NCI-H510A treated with DMSO at 0.1 percent for 48 hours (cell line): ENCODE data around the gene CADM2.

Experiments used
- DNase-seq: peaks from one replicate; lab custom pipeline; 2025; lab: John Stamatoyannopoulos, UW

CADM2 gene

DNA sequence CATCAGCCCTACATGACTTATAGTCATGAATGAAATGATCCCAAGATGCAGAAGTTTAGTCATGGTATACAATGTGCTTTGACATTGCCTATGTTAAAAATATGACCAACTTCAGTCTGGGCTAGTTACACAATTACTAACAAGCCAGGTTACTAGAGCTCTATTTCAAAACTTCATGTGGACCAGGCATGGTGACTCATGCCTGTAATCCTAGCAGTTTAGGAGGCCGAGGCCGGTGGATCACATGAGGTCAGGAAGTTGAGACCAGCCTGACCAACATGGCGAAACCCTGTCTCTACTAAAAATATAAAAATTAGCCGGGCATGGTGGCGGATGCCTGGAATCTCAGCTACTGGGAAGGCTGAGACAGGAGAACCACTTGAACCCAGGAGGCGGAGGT lies 613.0 kb downstream of the CADM2 start:
- no peak for DNase-seq

DNA sequence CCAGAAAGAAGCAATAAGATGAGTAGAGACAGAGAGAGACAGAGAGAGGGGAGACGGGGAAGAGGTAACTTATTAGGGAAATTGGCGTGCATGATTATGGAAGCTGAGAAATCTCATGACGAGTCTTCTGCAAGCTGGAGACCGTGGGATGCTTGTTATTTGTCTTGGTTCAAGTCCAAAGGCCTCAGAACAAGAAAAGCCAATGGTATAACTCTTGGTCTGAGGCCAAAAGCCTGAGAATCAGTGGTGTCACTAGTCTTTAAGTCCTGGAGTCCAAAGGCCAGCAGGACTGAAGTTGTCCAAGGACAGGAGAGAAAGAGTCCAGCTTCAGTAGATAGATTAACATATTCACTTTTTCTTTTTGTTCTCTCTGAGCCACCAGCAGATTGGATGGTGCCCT lies 613.6 kb downstream of the CADM2 start:
- no peak for DNase-seq

DNA sequence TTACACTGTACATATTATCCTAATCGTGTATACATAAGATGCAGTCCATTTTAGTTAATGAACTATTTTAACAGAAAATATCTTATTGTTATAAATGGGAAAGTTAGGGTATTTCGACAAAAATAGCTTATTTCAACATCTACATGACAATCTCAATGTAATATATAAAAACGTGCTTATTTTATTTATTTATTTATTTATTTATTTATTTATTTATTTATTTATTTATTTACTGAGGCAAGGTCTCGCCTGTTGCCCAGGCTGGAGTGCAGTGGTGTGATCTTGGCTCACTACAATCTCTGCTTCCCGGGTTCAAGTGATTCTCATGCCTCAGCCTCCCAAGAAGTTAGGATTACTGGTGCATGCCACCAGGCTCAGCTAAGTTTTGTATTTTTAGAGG lies 614.2 kb downstream of the CADM2 start:
- DNase-seq = no peak

DNA sequence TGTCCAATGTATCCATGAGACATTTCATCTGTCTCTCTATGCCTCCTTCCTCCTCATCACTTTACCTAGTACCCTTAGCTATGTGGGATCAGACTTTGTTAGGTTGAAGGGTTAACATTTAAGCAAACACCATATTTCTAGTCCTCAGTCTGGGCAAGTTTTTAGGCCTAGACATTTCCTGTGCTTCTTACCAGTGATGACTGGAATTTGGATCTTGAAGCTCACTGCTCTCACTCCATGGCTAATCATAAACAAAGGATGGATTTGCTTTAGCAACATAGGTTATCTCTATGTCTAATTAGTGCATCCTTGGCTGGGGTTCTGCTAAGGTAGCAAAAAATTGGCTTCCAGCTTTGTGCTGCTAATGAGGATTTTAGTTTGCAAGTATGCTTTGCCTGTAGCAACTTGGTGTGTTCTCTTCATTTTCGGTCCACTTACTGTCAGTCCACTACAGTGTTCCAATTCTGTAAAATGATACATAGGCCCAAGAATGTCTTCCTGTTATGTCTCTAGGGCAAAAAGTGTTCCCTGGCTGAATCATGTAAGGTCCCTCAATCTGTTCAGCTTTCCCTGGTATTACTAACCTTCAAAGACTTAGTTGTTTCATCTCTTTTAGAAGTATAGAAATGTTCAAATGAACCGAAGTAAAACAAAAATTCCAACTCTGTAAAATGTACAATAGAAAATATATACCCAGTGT lies 615.4 kb downstream of the CADM2 start:
- DNase-seq = no peak

DNA sequence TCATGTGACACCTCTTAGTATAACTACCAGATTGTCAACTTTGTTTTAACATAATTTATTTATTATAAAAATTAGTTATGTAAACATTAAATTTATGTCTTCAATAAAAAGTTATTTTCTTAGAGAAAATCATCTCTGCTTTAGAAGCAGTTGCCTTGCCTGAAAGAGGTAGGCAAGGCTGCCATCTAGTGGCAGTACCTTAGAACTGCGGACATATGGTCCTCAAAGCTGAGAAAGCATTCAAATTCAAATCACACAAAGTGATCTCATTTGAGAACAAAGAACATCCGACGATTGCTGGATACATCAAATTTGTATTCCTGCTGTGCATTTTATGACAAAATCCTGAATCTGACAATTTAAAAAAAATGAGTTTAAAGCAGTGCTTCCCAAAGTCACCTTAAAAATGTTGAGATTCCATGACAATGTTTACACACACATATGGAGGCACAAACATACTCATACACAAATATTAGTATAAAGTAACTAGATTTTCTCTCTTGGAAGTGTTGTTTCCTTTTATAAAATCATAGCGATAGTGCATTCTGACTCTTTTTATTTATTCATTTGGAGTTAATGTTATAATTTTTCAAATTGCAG lies 617.4 kb downstream of the CADM2 start:
- DNase-seq = peak; percentile 35

DNA sequence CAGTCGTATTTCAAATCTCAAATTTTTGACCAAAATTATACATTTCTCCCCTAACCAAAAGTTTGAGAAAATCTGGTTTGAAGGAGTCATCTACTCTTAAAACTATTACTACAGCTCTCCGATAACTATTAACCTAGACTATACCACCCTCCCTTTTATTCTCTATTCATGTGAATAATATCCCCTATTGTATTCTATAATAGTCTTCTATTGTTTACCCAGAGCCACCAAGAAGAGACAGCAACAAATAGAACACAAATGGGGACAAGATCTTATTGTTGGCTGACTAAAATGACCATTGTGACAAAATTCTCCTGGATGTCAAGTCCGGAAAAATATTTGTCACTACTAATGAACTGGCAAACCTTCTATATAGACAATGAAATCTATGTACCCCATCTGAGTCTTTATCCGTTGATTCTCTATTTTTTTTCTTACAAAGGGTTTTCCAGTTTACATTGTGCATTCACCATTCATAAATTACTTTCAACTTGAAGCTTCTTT lies 618.0 kb downstream of the CADM2 start:
- no peak for DNase-seq

DNA sequence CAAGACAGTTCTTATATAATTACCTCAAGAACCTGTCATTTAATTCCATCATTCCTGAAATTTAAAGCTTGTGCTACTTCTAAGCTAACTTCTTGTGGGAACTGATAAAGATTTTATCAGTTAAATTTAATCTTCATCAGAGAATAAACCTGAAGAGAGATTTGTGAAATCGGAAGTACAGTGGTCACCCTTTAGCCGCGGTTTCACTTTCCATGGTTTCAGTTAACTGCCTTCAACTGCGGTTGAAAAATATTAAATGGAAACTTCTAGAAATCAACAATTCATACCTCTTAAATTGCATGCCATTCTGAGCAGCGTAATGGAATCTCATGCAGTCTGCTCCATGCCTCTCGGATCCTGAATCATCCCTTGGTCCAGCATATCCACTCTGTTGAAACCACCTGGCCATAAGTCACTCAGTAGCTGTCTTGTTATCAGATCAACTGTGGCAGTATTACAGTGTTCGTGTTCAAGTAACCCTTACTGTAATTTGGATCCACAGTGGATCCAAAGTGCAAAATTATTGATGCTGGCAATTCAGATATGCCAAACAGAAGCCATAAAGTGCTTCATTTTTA lies 626.1 kb downstream of the CADM2 start:
- DNase-seq = no peak

DNA sequence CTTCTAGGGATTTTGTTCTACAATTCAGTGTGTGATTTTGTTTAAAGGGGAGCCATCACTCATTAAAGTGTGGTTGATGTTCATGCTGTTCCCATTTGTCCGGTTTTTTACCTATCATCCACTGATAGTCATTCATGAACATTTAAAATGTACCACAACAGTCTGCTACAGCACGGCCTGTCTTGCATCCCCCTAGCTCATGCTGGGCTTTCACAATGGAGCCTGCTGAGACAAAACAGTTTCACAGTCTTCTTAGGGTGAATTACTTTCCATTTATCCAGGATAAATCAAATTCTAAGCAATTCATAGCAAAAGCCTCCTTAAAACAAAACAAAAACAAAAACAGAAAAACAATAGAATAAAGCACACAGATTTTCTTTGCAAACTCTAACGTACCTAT lies 627.2 kb downstream of the CADM2 start:
- no peak for DNase-seq

DNA sequence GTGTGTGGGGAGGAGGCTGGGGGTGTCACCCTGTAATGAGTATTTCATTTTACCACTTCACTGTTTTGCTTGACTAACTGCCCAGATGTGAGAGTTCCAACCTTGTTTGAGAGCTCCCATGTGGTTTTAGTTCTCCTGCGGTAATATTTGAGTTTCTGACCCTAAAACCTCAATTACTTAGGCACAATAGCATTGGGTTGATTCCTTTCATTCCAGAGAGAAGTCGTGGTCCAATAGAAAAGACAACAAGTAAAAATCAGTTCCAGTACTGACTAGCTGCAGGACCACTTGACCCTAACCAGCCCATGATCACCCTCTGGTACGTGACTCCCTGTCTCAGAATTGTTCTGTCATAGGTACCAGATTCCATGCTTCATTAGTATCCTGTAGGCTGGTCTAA lies 630.4 kb downstream of the CADM2 start:
- no peak for DNase-seq

DNA sequence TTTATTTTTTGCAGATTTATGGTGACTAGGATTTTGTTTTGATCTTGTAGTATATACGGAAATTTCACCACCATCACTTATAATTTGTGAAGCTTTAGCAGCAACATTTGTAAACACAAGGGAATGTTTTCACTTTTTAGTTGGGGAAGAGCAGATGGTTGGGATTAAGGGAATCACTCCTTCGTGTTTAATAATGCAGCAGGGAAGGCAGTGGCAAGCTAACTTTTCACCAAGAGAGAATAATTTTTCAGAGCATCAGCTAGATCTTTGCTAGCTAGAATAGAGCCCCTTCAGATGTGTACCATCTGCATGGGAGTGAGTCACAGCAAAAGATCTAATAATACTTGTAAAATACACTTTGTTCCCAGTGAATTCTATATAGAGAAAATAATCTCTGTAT lies 632.7 kb downstream of the CADM2 start:
- DNase-seq = no peak

DNA sequence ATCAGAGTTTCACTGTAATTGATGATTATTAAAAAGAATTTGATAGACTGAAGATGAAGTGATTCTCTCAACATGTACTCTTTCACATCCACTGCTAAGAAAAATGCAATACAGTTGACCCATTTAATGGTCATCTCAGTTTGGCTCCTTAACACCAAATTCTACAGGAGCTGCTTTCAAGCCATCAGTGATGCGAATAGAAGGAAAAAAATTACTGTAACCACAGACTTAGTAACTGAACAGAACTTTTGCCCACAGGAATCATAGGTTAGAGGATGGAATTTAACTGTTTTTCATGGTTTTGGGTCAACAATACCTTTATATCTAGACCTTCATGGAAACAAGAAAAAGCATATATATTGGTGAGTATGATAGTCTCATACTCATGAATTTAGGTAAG lies 633.5 kb downstream of the CADM2 start:
- DNase-seq = no peak

DNA sequence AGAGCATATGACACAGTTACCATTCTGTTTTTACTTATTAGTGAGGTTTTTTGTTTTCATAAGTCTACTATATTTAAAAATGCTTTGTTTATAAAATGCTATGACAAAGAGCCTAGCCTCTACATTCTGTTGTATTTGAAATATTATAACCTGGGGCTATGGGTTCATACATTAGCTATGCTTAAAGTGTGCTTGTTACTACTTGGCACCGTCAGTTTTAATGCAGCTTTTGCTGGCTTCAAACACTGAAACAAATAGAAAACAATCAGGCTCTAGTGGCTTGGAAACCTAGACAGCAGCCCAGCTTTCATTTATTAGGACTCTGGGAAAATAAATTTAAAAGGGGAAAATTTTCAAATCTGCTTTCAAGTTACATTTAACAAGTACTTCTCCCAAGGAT lies 635.9 kb downstream of the CADM2 start:
- DNase-seq = no peak

DNA sequence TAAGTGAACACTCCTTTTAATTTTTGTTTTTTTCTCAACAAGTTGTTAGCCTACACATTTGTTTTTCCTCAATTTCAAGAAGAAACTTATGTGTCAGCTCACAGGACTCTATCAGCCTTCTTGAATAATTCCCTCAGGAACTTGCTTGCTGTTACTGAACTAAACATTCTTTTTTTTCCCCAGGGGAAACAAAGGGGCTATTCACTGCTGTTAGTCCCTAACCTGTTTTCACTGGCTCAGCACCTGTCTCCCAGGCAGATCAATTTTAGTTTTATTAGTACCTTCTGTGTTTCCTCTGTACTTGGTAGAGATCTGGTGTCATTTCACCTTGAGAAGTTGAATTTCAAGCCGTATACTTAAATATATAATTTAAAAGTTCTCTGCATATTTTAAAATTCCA lies 644.6 kb downstream of the CADM2 start:
- no peak for DNase-seq

DNA sequence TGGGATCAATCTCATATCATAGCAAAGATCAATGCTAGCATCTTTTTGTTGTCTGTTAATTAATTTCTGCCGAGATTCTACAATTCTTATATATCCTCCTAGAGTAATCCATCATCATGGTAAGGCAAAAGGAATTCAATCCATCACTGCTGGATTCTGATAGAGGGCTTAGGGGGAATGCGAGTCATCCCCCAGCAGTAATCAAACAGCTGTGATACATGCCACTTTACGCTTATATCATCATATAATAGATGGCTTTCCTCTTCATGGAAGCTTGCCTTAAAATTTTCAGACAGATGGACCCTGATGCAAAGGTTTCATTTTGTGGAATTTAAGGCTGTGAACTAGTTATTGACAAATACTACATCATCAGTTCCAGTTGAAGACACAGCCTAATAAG lies 645.9 kb downstream of the CADM2 start:
- DNase-seq = no peak

DNA sequence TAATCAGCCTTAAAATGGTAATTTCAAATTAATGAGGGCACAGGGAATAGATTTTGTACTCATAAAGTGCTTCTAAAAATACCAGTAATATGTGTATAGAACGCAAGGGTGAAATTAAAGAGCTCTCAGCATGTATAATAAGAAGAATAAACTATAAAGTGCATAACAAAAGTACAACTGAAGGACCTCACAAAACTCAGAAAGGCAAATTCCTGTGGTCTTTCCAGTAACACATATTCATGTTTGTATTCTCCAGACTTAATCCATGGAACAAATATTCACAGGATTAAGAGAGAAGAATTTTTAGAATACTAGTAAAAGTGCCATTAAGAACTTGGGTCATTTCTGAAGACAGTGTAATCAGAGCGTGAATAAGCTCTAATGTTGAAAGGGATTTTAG lies 646.3 kb downstream of the CADM2 start:
- DNase-seq = no peak

DNA sequence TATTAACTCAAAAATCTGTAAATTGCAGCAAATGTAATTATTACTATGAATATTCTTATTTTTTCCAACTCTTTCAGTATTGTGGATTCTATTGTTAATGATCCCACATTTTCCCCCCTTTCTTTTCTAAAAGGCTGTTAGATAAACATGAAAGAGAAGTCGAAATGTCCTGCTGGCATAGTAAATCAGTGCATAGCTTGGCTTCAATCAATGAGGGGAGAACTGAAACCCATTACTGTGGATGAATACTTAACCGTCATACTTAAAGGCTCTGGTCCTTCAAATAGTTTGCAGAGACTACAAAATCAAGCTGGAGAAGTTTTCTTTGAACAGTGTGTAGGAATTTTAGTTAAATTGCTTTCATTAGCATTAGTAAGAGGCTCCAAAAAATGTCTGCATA lies 667.9 kb downstream of the CADM2 start:
- DNase-seq = no peak

DNA sequence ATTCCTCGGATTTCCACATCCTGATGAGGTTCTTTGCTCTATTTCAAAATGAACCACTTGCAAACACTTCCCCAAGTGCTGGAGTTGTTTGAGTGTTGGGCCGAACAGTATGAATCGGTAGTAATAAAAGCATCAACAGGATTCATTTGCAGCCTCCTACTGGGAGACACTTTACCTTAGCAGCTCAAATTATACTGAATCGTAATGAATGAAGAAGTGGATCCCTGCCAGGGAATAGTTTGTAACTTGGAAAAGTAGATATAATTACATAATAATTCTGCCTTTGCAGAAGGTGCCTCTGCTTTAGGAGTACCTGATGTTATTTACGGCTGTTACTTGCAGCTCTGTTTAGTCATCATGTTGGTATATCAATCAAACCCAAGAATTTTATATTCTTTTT lies 669.1 kb downstream of the CADM2 start:
- no peak for DNase-seq

DNA sequence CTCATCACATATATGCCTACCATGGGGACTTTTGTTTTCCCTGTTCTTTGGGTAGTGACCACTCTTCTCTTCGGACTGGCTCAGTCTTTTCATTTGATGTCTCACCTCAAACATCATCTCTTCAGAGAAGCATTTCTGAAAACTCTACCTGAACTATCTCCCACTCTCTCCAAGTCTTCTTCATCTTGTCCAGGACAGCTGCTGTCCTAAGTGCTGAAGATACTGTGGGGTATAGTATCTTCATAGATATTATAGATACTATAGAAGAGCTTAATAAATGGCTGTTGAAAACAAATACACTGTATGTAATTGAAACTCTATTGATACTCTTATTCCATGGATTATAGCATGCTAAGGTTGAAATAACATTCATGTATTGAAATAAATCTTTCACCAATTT lies 672.3 kb downstream of the CADM2 start:
- no peak for DNase-seq

DNA sequence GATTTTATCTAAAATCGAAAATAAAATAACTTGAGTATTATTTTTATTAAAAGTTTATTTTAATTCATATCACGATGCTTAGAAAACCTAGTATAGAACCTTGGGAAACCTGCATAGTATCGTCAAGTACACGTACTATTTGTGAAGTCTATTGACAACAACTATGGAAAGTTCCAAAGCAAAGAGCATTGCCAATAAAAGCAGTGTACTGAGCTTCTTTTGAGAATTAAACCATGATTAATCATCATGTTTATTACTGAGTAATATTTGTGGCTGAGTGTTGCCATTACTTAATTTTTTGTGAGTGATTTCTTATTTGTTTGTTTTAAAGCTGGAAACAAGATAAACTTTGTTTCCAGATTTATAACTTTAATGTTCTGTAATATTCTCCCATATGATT lies 674.1 kb downstream of the CADM2 start:
- no peak for DNase-seq

DNA sequence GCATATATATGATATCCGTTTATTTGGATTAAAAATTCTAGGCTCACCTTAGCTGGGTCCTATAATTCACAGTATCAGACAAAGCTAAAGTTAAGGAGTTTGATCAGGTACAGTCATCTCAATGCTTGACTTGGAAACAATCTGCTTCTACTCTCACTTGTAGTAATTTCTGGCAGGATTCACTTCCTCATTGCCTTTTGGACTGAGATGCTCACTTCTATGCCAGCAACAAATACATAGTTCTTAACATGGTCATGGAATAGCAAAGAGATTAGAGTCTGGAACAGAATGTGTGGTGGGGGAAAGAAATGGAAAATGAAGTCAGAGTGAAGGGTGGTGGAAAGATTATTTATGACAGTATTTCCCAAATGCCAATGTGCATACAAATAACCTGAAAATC lies 693.6 kb downstream of the CADM2 start:
- DNase-seq = no peak

DNA sequence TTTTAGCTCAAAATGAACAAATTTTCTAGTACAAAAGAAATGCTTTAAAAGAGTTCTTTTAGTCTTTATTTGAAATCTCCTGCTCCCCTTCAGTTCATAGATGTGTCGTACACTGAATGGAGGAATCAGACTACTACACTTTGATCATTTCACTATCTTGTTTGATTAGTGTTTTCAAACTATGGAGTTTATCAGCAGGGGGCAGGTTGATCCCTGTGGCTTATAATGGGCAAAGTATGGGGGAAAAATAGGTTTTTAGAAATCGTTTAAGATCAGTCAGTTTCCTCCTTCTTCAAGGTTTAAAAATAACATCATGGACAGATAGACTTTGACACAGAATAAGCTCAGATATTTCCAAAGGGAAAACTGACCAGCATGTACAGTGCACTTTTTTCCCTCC lies 701.7 kb downstream of the CADM2 start:
- no peak for DNase-seq

DNA sequence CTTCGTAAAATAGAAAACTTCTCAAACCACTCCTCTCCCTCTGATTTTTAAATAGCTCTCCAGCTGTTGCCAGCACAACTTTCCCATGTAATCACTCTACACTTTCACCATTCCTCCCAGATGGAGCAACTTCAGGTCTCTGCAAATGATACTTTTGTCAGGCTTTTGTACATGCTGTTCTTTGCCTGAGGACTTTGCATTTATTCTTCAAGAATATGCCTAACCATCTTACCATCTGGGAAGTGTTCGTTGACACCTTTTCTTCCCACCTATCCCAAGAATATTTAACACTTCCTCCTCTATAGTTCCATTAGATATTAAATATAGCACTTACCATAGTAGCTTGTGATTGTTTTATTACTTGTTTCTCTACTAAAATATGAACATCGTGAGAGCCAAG lies 703.7 kb downstream of the CADM2 start:
- DNase-seq = no peak

DNA sequence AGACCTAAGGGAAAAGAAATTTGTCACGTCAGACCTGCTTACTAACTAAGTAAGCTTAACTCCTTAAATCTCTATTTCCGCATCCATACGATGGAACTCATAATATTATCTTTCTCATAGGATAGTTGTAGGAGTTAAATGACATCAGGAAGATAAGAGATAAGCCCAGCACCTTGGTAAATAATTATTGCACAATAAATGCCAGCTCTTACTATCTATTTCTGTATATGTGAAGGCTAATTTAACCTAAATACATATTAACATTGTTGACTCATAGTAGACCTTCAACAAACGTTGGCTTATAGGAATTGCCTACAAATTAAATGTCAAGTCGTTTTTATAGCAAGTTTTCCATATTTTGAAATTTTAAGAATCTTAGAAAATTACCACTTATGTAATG lies 709.0 kb downstream of the CADM2 start:
- no peak for DNase-seq
